Activated CD8-positive, alpha-beta memory T cell treated with anti-CD3 and anti-CD28 coated beads for 4 hours (primary cell): Measurements from ENCODE around the gene CNTNAP2.

Experiments used
- DNase-seq, 2 donors: peaks; one replicate each; pipeline ENCODE4 v3.0.0-alpha.2; 2020; ENCODE audit warnings: low read depth in 2 of 2

Gene CNTNAP2

DNA sequence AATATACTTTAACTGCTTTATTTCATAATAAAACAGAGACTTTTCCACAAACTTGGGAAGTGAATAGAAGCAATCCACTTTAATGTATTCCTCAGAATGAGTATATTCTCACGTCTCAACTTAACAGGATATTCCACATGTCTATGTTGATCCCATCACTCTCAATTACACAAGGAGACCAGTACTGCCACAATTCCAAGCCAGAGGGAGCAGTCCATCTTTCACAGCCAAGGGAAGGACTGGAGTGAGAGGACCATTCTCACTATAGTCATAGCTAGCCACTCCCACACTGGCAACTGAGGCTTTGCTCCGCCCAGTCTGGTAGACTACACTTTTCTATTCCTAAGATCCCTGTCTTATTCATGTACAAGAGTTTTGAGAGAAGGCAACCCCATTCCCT lies 553.9 kb downstream of the CNTNAP2 start:
- DNase-seq: no peak

DNA sequence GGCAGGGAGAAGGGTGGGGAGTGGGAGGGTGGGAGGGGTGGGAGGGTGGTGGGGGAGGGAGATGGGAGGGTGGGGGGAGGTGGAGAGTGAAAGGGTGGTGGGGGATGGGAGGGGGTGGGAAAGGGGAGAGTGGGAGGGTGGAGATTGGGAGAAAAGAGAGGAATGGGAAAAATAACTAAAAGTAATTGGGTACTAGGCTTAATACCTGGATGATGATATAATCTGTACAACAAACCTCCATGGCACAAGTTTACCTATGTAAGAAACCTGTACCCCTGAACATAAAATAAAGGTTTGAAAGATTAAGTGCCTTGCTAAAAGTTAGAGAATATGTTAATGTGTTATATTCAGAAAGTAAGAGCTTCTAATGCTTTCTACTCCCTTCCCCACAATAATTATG lies 564.9 kb downstream of the CNTNAP2 start:
- no peak for DNase-seq

- DNase-seq: no peak
Measured at GRCh38 chr7:146683439-146683838, 566.8 kb downstream of the CNTNAP2 start.

- no peak for DNase-seq
Measured at GRCh38 chr7:146690987-146691386, 574.4 kb downstream of the CNTNAP2 start.

GRCh38 chr7:146698995-146699610 lies 582.5 kb downstream of the CNTNAP2 start:
- DNase-seq: no peak

- no peak for DNase-seq
Measured at GRCh38 chr7:146700015-146700560, 583.5 kb downstream of the CNTNAP2 start.

DNA sequence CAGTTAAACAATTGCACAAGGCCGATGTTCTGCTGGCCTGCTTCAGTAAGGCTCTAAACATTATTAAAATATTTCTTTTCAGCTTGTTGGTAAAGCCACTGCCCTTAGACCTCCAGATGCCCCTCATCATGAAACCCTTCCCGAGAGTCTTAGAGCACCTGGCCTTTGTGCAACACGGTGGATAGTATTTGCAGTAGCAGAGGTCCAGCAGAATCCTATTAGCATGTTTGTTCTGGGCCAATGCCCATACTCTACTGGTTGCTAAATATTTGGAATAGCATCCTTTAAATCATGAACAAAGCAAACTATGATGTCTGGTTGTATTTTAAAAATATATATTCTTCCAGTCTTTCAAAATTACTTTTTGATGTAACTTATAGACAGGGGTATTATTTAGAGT lies 584.6 kb downstream of the CNTNAP2 start:
- no peak for DNase-seq

GRCh38 chr7:146702898-146703297 lies 586.3 kb downstream of the CNTNAP2 start:
- no peak for DNase-seq

DNA sequence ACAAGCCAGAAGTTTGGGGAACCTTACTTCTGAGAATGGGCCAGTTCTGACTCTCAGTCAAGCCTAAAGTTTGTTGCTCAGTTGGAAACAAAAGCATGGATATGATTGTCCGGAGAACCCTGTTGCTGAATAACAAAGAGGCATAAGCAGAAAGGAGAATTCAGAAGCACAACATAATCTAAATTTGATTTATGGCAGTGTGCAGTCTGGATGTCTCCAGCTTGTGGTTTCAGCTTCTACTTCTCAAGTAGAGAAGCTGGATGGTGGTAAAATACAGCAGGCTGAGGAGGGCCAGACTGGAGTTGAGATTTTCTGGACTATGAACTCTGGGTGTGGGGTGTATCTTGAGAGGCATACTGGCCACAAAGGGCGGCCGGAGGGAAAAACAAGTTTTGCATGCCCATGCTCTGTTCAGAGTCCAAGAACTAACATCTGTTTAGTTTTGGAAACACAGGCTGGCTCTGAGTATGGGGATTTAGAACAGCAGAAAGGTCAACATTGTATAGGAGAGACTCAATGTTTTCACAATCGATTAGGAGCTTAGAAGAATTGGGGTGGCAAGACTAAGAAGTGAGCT lies 592.9 kb downstream of the CNTNAP2 start:
- DNase-seq: no peak

GRCh38 chr7:146713205-146713604 lies 596.6 kb downstream of the CNTNAP2 start:
- DNase-seq: no peak

DNA sequence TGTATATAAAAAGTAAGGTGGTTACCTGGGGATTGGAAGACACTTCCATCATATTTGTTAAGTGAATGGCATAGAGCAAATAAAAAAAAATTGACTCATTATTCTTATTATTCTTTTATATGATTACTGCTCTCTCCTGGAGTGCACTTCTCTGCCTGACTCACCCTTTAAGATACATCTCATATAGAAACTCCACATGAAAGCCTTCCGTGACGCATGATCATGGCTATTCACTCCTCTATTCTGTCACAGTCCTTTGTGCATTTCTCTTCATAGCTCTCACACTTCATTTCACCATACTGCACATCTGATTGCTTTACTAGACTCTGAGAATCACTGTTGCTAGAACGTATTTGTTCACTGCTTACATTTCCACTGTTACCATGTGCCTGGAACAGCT lies 597.3 kb downstream of the CNTNAP2 start:
- no peak for DNase-seq

GRCh38 chr7:146720195-146720594 lies 603.6 kb downstream of the CNTNAP2 start:
- no peak for DNase-seq

DNA sequence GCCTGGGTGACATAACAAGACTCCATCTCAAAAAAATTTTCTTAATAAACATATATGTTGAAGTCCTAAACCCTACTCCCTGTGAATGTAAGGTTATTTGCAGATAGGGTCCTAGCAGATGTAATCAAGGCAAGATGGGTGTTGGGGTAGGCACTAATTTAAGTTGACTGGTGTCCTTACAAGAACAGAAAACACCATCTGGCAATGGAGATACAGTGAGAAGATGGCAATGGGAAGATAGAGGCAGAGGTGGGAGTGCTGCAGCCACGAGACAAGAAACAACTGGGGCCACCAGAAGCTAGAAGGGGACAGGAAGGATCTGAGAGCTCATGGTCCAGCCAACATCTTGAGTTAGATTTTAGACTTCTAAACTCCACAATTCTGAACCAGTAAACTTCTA lies 606.4 kb downstream of the CNTNAP2 start:
- no peak for DNase-seq

- DNase-seq: no peak
Measured at GRCh38 chr7:146725520-146725919, 608.9 kb downstream of the CNTNAP2 start.

GRCh38 chr7:146728141-146728540 lies 611.5 kb downstream of the CNTNAP2 start:
- DNase-seq: no peak

GRCh38 chr7:146728611-146729010 lies 612.0 kb downstream of the CNTNAP2 start:
- no peak for DNase-seq

- DNase-seq: no peak
Measured at GRCh38 chr7:146731185-146731584, 614.6 kb downstream of the CNTNAP2 start.

GRCh38 chr7:146735992-146736391 lies 619.4 kb downstream of the CNTNAP2 start:
- DNase-seq: no peak

DNA sequence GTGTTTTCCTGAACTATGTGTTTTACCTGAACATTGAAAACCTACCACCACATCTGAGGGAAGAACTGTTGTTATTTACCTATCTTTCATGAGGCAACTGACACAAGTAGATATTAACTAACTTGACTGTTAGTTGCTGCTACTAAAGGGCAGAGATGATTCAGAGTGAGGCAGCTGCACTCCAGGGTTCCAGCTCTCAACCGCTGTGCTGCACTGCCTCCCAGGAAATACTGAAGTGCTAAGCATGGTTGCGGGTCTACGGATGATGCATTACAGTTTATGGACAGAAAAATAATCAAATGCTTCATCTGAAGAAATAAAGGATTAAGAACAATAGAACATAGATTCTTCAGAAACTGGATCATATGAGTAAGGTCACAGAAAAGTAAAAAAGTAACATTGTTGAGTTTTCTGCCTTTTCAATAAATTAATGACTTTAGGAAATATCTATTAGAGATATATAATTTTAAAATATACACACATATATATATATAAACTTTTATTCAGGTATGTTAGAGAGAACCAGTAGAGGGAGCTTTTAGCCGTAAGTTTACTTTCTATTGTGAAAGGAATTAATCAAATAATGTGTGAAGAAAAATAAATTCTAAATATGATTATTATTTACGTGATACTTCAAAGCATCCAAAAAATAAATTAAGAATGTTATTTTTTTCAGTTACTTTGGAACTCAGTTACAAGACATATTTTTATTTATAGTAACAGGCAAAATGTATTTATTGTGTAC lies 620.0 kb downstream of the CNTNAP2 start:
- no peak for DNase-seq

DNA sequence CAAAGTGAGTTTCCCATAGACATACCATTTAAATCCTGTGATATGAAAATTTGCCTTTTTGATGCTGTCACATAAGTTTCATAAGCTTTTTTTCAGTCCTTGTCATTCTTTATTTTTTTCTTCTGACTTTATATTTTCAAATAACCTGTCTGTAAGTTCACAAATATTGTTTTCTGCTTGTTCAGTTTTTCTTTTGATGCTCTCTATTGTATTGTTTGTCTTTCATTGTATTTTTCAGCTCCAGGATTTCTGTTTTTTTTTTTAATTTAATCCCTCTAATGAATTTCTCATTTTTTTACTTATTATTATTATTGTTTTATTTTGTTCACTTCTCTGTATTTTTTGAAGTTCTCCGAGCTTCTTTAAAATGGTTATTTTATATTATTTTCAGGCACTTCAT lies 623.4 kb downstream of the CNTNAP2 start:
- DNase-seq: no peak

DNA sequence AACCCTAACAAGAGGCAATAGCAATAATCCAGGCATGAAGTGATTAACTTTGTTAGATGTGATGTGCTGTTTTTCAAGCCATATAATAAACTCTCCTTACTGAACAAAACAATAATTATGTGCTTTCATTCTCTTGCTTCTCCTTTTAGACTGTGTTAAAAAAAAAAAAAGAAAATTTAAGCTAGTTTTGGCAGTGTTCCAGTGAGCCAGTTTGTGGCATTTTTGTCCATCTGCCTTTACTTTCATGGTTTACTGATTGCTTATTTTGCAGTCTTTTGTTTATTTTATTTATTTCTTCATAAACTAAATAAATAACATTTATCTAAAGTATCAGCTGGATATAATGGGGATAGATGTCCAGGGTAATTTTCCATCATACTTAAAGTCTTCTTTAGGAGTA lies 625.3 kb downstream of the CNTNAP2 start:
- no peak for DNase-seq

GRCh38 chr7:146754385-146754784 lies 637.8 kb downstream of the CNTNAP2 start:
- no peak for DNase-seq

DNA sequence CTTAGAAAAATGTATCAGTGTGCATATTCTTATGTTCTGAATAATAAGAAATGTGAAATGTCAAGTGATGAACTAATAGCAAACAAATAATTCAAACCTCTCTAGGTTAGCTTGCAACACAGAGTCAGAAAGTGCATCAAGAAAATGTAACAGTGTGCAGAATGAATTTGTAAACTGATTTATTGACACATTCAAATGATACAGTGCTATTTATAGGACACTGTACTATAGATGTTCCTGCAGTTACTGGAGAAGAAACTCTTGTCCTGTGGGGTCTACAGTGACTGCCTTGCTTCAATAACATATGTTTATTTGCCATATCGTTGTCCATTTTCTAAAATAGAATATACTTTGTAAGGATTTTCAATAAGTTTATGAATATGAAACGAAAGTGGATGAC lies 639.0 kb downstream of the CNTNAP2 start:
- DNase-seq: no peak
